ENCODE measurements around the gene HRAS.

DNA sequence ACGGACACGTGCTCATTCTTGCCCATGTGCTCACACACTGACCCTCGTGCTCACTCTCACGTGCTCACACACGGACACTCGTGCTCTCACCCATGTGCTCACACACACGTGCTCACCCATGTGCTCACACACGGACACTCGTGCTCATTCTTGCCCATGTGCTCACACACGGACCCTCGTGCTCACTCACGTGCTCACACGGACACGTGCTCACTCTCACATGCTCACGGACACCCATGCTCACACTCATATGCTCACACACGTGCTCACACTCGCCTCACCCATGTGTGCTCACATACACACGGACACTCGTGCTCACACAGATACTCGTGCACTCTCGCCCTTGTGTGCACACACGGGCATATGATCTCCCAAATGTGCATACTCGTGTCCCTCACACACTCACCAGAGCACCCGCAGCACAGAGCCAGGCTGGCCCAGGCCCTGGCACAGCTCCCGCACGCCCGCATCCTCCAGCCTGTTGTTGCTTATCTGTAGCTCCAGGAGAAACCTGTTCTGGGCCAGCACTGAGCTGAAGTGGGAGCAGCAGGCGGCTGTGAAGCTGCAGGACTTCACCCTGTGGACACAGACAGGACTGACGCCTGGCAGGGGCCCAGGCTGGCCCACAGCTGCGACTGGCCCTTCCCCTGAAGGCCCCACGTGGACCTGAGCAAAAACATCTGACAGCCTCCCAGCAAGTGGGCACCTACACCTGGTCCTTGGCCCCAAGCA is 37.6 kb downstream of the HRAS start:
- no peak for TF ChIP-seq CTCF (IDR thresholded peaks at IDR 0.05)
- TF ChIP-seq EZH2 (IDR thresholded peaks at IDR 0.05; ENCODE audit: borderline replicate concordance, insufficient read depth, low read depth, low read length, poor library complexity, severe bottlenecking) = no peak

All from B cell (primary cell).